Stimulated activated CD8-positive, alpha-beta memory T cell treated with anti-CD3 and anti-CD28 coated beads, Interleukin-12 subunit alpha, Interleukin-12 subunit beta, amount 100 ng/mL, for 24 hours (primary cell): ENCODE data around the gene GCFC2.
"Not testable (repeated sequence)": the region's sequence is repeated elsewhere in the genome, so short reads cannot be mapped to it uniquely, and the experiment has no call there.

Source experiments
- DNase-seq: peaks from one replicate; pipeline ENCODE4 v3.0.0-alpha.2; 2020; ENCODE audit errors: extremely low read depth

Gene GCFC2

GRCh38 chr2:75679556-75679955 lies 31.2 kb downstream of the GCFC2 start:
- no peak for DNase-seq

GRCh38 chr2:75676464-75676863 lies 34.3 kb downstream of the GCFC2 start:
- DNase-seq, result no peak

- DNase-seq, result no peak
These were observed 34.8 kb downstream of the GCFC2 start for GRCh38 chr2:75675908-75676307.

- DNase-seq, result not testable (repeated sequence)
These were observed 35.3 kb downstream of the GCFC2 start for GRCh38 chr2:75675423-75675822.

GRCh38 chr2:75667884-75668283 lies 42.8 kb downstream of the GCFC2 start:
- DNase-seq, result no peak

- DNase-seq, result no peak
These were observed 43.8 kb downstream of the GCFC2 start for GRCh38 chr2:75666911-75667310.

GRCh38 chr2:75657798-75658197 lies 52.9 kb downstream of the GCFC2 start:
- DNase-seq, result no peak

- no peak for DNase-seq
These were observed 54.2 kb downstream of the GCFC2 start for GRCh38 chr2:75656563-75656962.

- no peak for DNase-seq
These were observed 54.9 kb downstream of the GCFC2 start for GRCh38 chr2:75655861-75656260.

- no peak for DNase-seq
These were observed 56.7 kb downstream of the GCFC2 start for GRCh38 chr2:75654012-75654411.

- no peak for DNase-seq
These were observed 62.9 kb downstream of the GCFC2 start for GRCh38 chr2:75647771-75648170.

GRCh38 chr2:75646583-75647425 lies 63.9 kb downstream of the GCFC2 start, which contains the start of gene MRPL19:
Gene MRPL19 (plus strand): TSS chr2:75646783. CDS start chr2:75646808, 25 bp downstream.
- peak; percentile 39 for DNase-seq

- no peak for DNase-seq
These were observed 64.6 kb downstream of the GCFC2 start for GRCh38 chr2:75646090-75646582.

- no peak for DNase-seq
These were observed 65.1 kb downstream of the GCFC2 start for GRCh38 chr2:75645643-75646042.

GRCh38 chr2:75643980-75644379 lies 66.7 kb downstream of the GCFC2 start:
- DNase-seq, result no peak

GRCh38 chr2:75641587-75641986 lies 69.1 kb downstream of the GCFC2 start:
- DNase-seq, result no peak

- DNase-seq, result peak; percentile 9
These were observed 70.0 kb downstream of the GCFC2 start for GRCh38 chr2:75640621-75641121.

- no peak for DNase-seq
These were observed 73.1 kb downstream of the GCFC2 start for GRCh38 chr2:75637568-75637967.

- DNase-seq, result no peak
These were observed 75.8 kb downstream of the GCFC2 start for GRCh38 chr2:75634945-75635344.

GRCh38 chr2:75633620-75634019 lies 77.1 kb downstream of the GCFC2 start:
- no peak for DNase-seq

- no peak for DNase-seq
These were observed 77.9 kb downstream of the GCFC2 start for GRCh38 chr2:75632813-75633212.

- DNase-seq, result no peak
These were observed 78.5 kb downstream of the GCFC2 start for GRCh38 chr2:75632091-75632701.
